ENCODE results near the gene KLHL24.

GRCh38 chr3:183680061-183680460 lies 44.6 kb downstream of the KLHL24 start:
- TF ChIP-seq EZH2phosphoT487 (IDR thresholded peaks at IDR 0.05; ENCODE audit: borderline replicate concordance, low read length) = no peak
- TF ChIP-seq CTCF (IDR thresholded peaks at IDR 0.05; ENCODE audit: low read depth, low read length, poor library complexity, severe bottlenecking) = no peak

All from DOHH2 (cell line).